ENCODE results near the gene LEF1.

GRCh38 chr4:108165586-108165985, 3.1 kb downstream of the LEF1 start:
- TF ChIP-seq POLR2A (IDR thresholded peaks at IDR 0.05; ENCODE audit: low read length) (no peak), GATA1 (IDR thresholded peaks at IDR 0.05; ENCODE audit: low read depth, low read length) (no peak)
